Astrocyte (in vitro differentiated cells and primary cell): ENCODE measurements around the gene IFNA16. TPM values are rescaled to one million over a fixed set of nuclear protein-coding genes. Genes with fewer than 3 reads are reported as not detected.
"Not testable (repeated sequence)": the region's sequence is repeated elsewhere in the genome, so short reads cannot be mapped to it uniquely, and the experiment has no call there.

Source experiments
- DNase-seq: peaks from one replicate; pipeline ENCODE4 v3.0.0-alpha.2; 2010; ENCODE audit warnings: low read depth
- FAIRE-seq: peaks from 2 replicates; lab custom pipeline; 2011; peaks lifted over from hg19 to GRCh38; lab: Jason Lieb, UNC
- H2AFZ ChIP-seq: 2 replicates; pipeline ENCODE4 v1.6.0; 2012; ENCODE audit warnings: low read depth, low read length, inconsistent platforms
- H3K27ac ChIP-seq: 2 replicates; pipeline ENCODE4 v1.5.1; 2011; ENCODE audit warnings: low read depth, low read length, inconsistent platforms
- H3K27me3 ChIP-seq: 2 replicates; pipeline ENCODE4 v1.6.0; 2011; ENCODE audit warnings: low read length, inconsistent platforms; ENCODE audit not compliant: insufficient read depth
- H3K36me3 ChIP-seq: 2 replicates; pipeline ENCODE4 v1.5.1; 2011; ENCODE audit warnings: low read length, inconsistent platforms; ENCODE audit not compliant: insufficient read depth
- H3K4me1 ChIP-seq: 2 replicates; pipeline ENCODE4 v1.5.1; 2011; ENCODE audit warnings: low read length, inconsistent platforms; ENCODE audit not compliant: insufficient read depth
- H3K4me2 ChIP-seq: 2 replicates; pipeline ENCODE4 v1.6.0; 2012; ENCODE audit warnings: low read length, inconsistent platforms
- H3K4me3 ChIP-seq: 2 replicates; pipeline ENCODE4 v1.5.1; 2011; ENCODE audit warnings: low read depth, mild to moderate bottlenecking, low read length, inconsistent platforms; ENCODE audit not compliant: insufficient read depth
- H3K79me2 ChIP-seq: 2 replicates; pipeline ENCODE4 v1.6.0; 2012; ENCODE audit warnings: mild to moderate bottlenecking, low read length, inconsistent platforms; ENCODE audit not compliant: insufficient read depth
- H3K9ac ChIP-seq: 2 replicates; pipeline ENCODE4 v1.6.0; 2012; ENCODE audit warnings: mild to moderate bottlenecking, low read length, inconsistent platforms
- H3K9me3 ChIP-seq: 2 replicates; pipeline ENCODE4 v1.5.1; 2012; ENCODE audit warnings: low read depth, mild to moderate bottlenecking, low read length, inconsistent platforms; ENCODE audit not compliant: insufficient read depth
- H4K20me1 ChIP-seq: 2 replicates; pipeline ENCODE4 v1.6.0; 2012; ENCODE audit warnings: low read length, inconsistent platforms; ENCODE audit not compliant: insufficient read depth
- H3K27ac Mint-ChIP-seq: one replicate; pipeline ENCODE4 v1.8.0; 2021; ENCODE audit warnings: mild to moderate bottlenecking, mixed read lengths; ENCODE audit not compliant: unreplicated experiment
- H3K27me3 Mint-ChIP-seq: one replicate; pipeline ENCODE4 v1.8.0; 2021; ENCODE audit warnings: low read depth, mixed read lengths; ENCODE audit not compliant: unreplicated experiment
- H3K36me3 Mint-ChIP-seq: one replicate; pipeline ENCODE4 v1.8.0; 2021; ENCODE audit warnings: low read depth, mixed read lengths; ENCODE audit not compliant: unreplicated experiment
- H3K4me1 Mint-ChIP-seq: one replicate; pipeline ENCODE4 v1.8.0; 2021; ENCODE audit warnings: low read depth, mixed read lengths; ENCODE audit not compliant: unreplicated experiment
- H3K4me3 Mint-ChIP-seq: one replicate; pipeline ENCODE4 v1.8.0; 2021; ENCODE audit warnings: mild to moderate bottlenecking, moderate library complexity, mixed read lengths; ENCODE audit not compliant: unreplicated experiment
- H3K9me3 Mint-ChIP-seq: one replicate; pipeline ENCODE4 v1.8.0; 2021; ENCODE audit warnings: mild to moderate bottlenecking, mixed read lengths; ENCODE audit not compliant: unreplicated experiment
- EZH2 ChIP-seq: IDR thresholded peaks from 2 replicates; pipeline ENCODE4 v1.6.1; 2012; ENCODE audit warnings: mild to moderate bottlenecking, low read length, inconsistent platforms; ENCODE audit not compliant: insufficient read depth
- total RNA-seq: library from RNA; stranded (reverse); gene quantifications from 2 replicates; pipeline ENCODE4 v1.2.1, GENCODE V29; 2021
- TF ChIP-seq, protein P1 (sequence below): IDR thresholded peaks from 2 replicates; pipeline ENCODE4 v1.5.1; 2011; ENCODE audit warnings: low read depth, mild to moderate bottlenecking, inconsistent platforms, low read length, moderate library complexity; ENCODE audit not compliant: insufficient read depth

Gene IFNA16
- total RNA-seq, 1 donor from 2014 or later, result not detected

DNA sequence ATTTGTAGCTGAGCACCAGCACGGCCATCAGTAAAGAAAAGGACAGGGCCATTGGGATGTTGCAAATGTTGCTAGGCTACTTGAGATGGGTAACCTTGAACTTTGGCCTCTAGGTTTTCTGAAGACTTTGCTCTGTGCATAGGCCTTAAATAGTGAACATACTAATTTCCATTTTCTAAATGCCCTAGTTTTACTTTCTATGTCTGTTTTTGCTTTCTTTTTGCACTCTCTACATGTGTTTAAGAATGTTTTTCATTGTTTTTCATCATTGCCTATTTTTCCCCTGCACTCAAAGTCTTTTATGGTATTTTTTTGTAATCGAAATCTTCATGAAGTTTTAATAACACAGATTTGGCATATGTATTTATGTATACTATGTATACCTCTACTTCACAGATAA is 11.0 kb upstream of the IFNA16 start, which contains the start of gene IFNA17:
Gene IFNA17, minus strand, starts transcription at position 101 of the 400 bp plus-strand sequence. Its CDS starts 49 bp downstream, at position 52.
- no peak for FAIRE-seq

DNA sequence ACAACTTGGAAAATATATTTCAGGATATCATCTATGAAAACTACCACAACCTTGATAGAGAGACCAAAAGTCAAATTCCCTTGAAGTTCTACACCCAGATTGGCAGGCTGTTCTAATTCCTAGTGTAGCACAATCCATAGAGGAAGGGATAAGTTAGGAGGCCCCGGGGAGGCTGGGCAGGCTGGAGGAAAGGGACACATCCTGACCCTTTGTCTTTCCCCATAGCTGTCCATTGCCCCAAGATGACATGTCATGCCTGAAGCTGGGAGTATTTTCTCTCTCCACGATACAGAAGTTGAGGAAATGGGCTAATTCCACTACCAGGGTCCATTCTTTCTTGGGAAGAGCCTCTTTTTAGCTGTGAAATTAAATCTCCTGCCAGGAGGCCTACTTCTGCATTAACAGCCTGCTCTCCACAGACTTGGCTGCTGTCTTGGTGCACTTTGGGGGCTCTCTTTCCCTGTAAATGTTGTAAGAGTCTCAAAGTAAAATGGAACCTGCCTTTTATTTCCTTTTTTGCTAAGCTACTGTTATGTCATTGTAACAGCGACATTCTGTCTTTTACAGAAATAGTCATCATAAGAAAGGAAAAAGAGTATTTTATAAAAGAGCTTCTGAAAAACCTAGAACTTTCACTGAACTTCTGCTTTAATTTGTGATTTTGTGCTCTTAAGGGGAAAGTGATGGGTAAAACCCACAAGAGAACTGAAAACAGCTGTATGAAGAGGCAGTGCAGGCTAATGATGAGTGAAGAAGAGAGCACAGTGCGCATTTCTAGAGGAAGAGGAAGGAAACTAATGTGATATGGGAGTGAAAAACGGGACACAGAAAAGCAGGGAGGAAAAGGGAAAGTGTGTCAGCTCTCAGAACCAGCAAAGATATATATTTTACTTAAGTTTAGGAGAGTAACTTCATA is 3.4 kb downstream of the IFNA16 start:
- not testable (repeated sequence) for H3K27ac Mint-ChIP-seq, H3K9me3 Mint-ChIP-seq, H3K4me1 Mint-ChIP-seq, H3K9ac ChIP-seq, H3K4me3 ChIP-seq, H3K79me2 ChIP-seq, H3K27me3 ChIP-seq, FAIRE-seq, H3K9me3 ChIP-seq, H3K4me3 Mint-ChIP-seq, H3K27ac ChIP-seq, H3K4me2 ChIP-seq, H4K20me1 ChIP-seq, H3K4me1 ChIP-seq, H3K36me3 Mint-ChIP-seq, DNase-seq, H3K36me3 ChIP-seq, H2AFZ ChIP-seq
- TF ChIP-seq, protein P1, sequence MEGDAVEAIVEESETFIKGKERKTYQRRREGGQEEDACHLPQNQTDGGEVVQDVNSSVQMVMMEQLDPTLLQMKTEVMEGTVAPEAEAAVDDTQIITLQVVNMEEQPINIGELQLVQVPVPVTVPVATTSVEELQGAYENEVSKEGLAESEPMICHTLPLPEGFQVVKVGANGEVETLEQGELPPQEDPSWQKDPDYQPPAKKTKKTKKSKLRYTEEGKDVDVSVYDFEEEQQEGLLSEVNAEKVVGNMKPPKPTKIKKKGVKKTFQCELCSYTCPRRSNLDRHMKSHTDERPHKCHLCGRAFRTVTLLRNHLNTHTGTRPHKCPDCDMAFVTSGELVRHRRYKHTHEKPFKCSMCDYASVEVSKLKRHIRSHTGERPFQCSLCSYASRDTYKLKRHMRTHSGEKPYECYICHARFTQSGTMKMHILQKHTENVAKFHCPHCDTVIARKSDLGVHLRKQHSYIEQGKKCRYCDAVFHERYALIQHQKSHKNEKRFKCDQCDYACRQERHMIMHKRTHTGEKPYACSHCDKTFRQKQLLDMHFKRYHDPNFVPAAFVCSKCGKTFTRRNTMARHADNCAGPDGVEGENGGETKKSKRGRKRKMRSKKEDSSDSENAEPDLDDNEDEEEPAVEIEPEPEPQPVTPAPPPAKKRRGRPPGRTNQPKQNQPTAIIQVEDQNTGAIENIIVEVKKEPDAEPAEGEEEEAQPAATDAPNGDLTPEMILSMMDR, result peak; percentile 38
- peaks cover 18% of the 10 kb centered on the region for H3K27me3 Mint-ChIP-seq

More for the DNA sequence above, 11.0 kb upstream of the IFNA16 start, which contains the start of gene IFNA17:
- Histone ChIP-seq H3K4me2 (no peak within 1 kb of the TSS), H3K9me3 (no peaks in the 10 kb centered on the region), H3K36me3 (no peaks in the 10 kb centered on the region), H4K20me1 (no peaks in the 10 kb centered on the region), H2AFZ (no peak within 1 kb of the TSS), H3K27me3 (no peaks in the 10 kb centered on the region), H3K4me1 (no peaks in the 10 kb centered on the region), H3K79me2 (no peaks in the 10 kb centered on the region), H3K9ac (no peak within 1 kb of the TSS), H3K4me3 (no peak within 1 kb of the TSS), H3K27ac (no peak within 1 kb of the TSS)
- H3K4me3 Mint-ChIP-seq, result no peak within 1 kb of the TSS
- H3K27ac Mint-ChIP-seq, result no peak within 1 kb of the TSS
- peaks cover 9% of the 10 kb centered on the region for H3K27me3 Mint-ChIP-seq
- H3K4me1 Mint-ChIP-seq, result no peaks in the 10 kb centered on the region
- DNase-seq, result no peak
- no peaks in the 10 kb centered on the region for H3K36me3 Mint-ChIP-seq
- TF ChIP-seq EZH2, result no peak
- TF ChIP-seq, protein P1, result no peak
- no peaks in the 10 kb centered on the region for H3K9me3 Mint-ChIP-seq

DNA sequence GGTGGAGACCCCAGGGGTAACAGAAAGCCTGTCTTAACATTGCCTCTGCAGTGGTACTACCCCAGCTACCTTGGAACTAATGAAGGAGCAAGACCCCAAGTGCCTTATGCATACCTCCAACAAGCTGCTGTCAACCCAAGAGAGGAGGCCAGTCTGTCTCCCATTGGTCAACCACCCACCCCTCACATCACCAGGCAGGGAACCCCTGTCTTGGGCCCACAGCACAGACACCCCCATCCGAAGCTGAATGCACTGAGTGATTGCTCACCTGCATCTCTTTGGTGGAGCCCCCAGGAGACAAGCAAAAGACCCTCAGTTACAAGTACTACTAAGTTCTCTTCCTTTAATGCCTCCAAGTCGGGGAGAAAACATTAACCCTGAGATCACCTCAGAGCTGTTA is 5.0 kb downstream of the IFNA16 start:
- not testable (repeated sequence) for H3K36me3 ChIP-seq

GRCh38 chr9:21210782-21211181 is 6.3 kb downstream of the IFNA16 start:
- not testable (repeated sequence) for H4K20me1 ChIP-seq, H2AFZ ChIP-seq, H3K4me3 ChIP-seq, H3K4me1 Mint-ChIP-seq, H3K27me3 ChIP-seq, H3K79me2 ChIP-seq, H3K27ac ChIP-seq, H3K36me3 Mint-ChIP-seq, FAIRE-seq, H3K4me1 ChIP-seq, H3K9ac ChIP-seq, H3K9me3 ChIP-seq, H3K27ac Mint-ChIP-seq, H3K4me3 Mint-ChIP-seq, H3K4me2 ChIP-seq, H3K9me3 Mint-ChIP-seq, DNase-seq, H3K36me3 ChIP-seq
- peaks cover 17% of the 10 kb centered on the region for H3K27me3 Mint-ChIP-seq

More for the DNA sequence above, 5.0 kb downstream of the IFNA16 start:
- H3K36me3 Mint-ChIP-seq, H3K79me2 ChIP-seq, H3K4me2 ChIP-seq, DNase-seq, H3K27ac ChIP-seq, H2AFZ ChIP-seq, H3K4me3 Mint-ChIP-seq, H3K27ac Mint-ChIP-seq, H3K4me1 ChIP-seq, H3K27me3 ChIP-seq, FAIRE-seq, H3K4me3 ChIP-seq, H3K4me1 Mint-ChIP-seq, H3K9me3 ChIP-seq, H3K9me3 Mint-ChIP-seq, H4K20me1 ChIP-seq, H3K9ac ChIP-seq: not testable (repeated sequence)
- peaks cover 15% of the 10 kb centered on the region for H3K27me3 Mint-ChIP-seq
